IPS-18a (cell line): Measurements from ENCODE around the gene MAPK8IP1.
"Not testable (repeated sequence)": the region's sequence is repeated elsewhere in the genome, so short reads cannot be mapped to it uniquely, and the experiment has no call there.

Experiments used
- H3K27ac ChIP-seq: one replicate; pipeline ENCODE4 v1.5.1; 2013; ENCODE audit warnings: low read length
- H3K27me3 ChIP-seq: one replicate; pipeline ENCODE4 v1.6.1; 2013; ENCODE audit warnings: mild to moderate bottlenecking, low read length; ENCODE audit not compliant: control insufficient read depth, insufficient read depth
- H3K36me3 ChIP-seq: one replicate; pipeline ENCODE4 v1.6.1; 2013; ENCODE audit warnings: low read depth, low read length; ENCODE audit not compliant: control insufficient read depth
- H3K4me1 ChIP-seq: one replicate; pipeline ENCODE4 v1.6.1; 2013; ENCODE audit warnings: low read depth, low read length; ENCODE audit not compliant: control insufficient read depth
- H3K4me3 ChIP-seq: one replicate; pipeline ENCODE4 v1.5.1; 2013; ENCODE audit warnings: low read length
- H3K9ac ChIP-seq: one replicate; pipeline ENCODE4 v1.6.1; 2013; ENCODE audit warnings: mild to moderate bottlenecking, low read length, moderate library complexity
- H3K9me3 ChIP-seq: one replicate; pipeline ENCODE4 v1.6.1; 2013; ENCODE audit warnings: low read depth, low read length; ENCODE audit not compliant: control insufficient read depth

MAPK8IP1 gene

GRCh38 chr11:45885274-45885920, at the start of gene MAPK8IP1:
MAPK8IP1 (plus strand) TSS chr11:45885651; CDS start chr11:45885821, 170 bp downstream.
- peak within 1 kb of the TSS; percentile 25 for H3K9ac ChIP-seq
- H3K36me3 ChIP-seq = no peaks in the 10 kb centered on the region
- no peaks in the 10 kb centered on the region for H3K4me1 ChIP-seq
- peak within 1 kb of the TSS; percentile 66 for H3K4me3 ChIP-seq
- H3K27me3 ChIP-seq = peaks cover 4% of the 10 kb centered on the region
- H3K9me3 ChIP-seq = no peaks in the 10 kb centered on the region
- H3K27ac ChIP-seq = no peak within 1 kb of the TSS

- Histone ChIP-seq H3K4me3 (no peak overlapping the region), H3K27ac (no peak overlapping the region), H3K4me1 (peaks cover 4% of the 10 kb centered on the region), H3K9ac (no peak overlapping the region), H3K9me3 (no peaks in the 10 kb centered on the region), H3K36me3 (no peaks in the 10 kb centered on the region), H3K27me3 (no peaks in the 10 kb centered on the region)
These were observed 46.2 kb upstream of the MAPK8IP1 start for GRCh38 chr11:45839204-45839603.

GRCh38 chr11:45840251-45840650, 45.2 kb upstream of the MAPK8IP1 start:
- not testable (repeated sequence) for H3K27me3 ChIP-seq, H3K4me1 ChIP-seq, H3K36me3 ChIP-seq, H3K9ac ChIP-seq, H3K9me3 ChIP-seq, H3K4me3 ChIP-seq, H3K27ac ChIP-seq

- Histone ChIP-seq H3K27me3 (peaks cover 24% of the 10 kb centered on the region), H3K4me1 (peaks cover 4% of the 10 kb centered on the region), H3K36me3 (no peaks in the 10 kb centered on the region), H3K9me3 (no peaks in the 10 kb centered on the region), H3K4me3 (no peak overlapping the region), H3K27ac (no peak overlapping the region), H3K9ac (no peak overlapping the region)
These were observed 42.1 kb upstream of the MAPK8IP1 start for GRCh38 chr11:45843158-45843924.

- Histone ChIP-seq H3K9ac (no peak overlapping the region), H3K4me1 (peaks cover 4% of the 10 kb centered on the region), H3K4me3 (no peak overlapping the region), H3K27me3 (peaks cover 31% of the 10 kb centered on the region), H3K36me3 (no peaks in the 10 kb centered on the region), H3K9me3 (no peaks in the 10 kb centered on the region), H3K27ac (no peak overlapping the region)
These were observed 40.5 kb upstream of the MAPK8IP1 start for GRCh38 chr11:45844822-45845578.

- Histone ChIP-seq H3K27ac (no peak overlapping the region), H3K4me1 (peaks cover 4% of the 10 kb centered on the region), H3K4me3 (no peak overlapping the region), H3K36me3 (no peaks in the 10 kb centered on the region), H3K9me3 (no peaks in the 10 kb centered on the region), H3K9ac (no peak overlapping the region), H3K27me3 (peaks cover 31% of the 10 kb centered on the region)
These were observed 39.2 kb upstream of the MAPK8IP1 start for GRCh38 chr11:45846174-45846675.

GRCh38 chr11:45846974-45847910, 38.2 kb upstream of the MAPK8IP1 start, which contains the start of gene CRY2:
CRY2 (plus strand) TSS chr11:45847475; CDS start chr11:45847491, 16 bp downstream.
- H3K27me3 ChIP-seq = peaks cover 31% of the 10 kb centered on the region
- H3K9me3 ChIP-seq = no peaks in the 10 kb centered on the region
- peak within 1 kb of the TSS; percentile 66 for H3K9ac ChIP-seq
- H3K4me1 ChIP-seq = peaks cover 5% of the 10 kb centered on the region
- H3K36me3 ChIP-seq = no peaks in the 10 kb centered on the region
- no peak within 1 kb of the TSS for H3K27ac ChIP-seq
- H3K4me3 ChIP-seq = peak within 1 kb of the TSS; percentile 89

- no peak overlapping the region for H3K27ac ChIP-seq
- H3K4me1 ChIP-seq = peaks cover 12% of the 10 kb centered on the region
- H3K9me3 ChIP-seq = no peaks in the 10 kb centered on the region
These were observed 37.5 kb upstream of the MAPK8IP1 start for GRCh38 chr11:45847911-45848316.

GRCh38 chr11:45848654-45849081, 36.8 kb upstream of the MAPK8IP1 start:
- H3K36me3 ChIP-seq = no peaks in the 10 kb centered on the region
- peak overlapping the region; percentile 89 for H3K4me3 ChIP-seq
- H3K27me3 ChIP-seq = peaks cover 31% of the 10 kb centered on the region
- no peak overlapping the region for H3K9ac ChIP-seq
- H3K4me1 ChIP-seq = peaks cover 13% of the 10 kb centered on the region
- no peak overlapping the region for H3K27ac ChIP-seq
- H3K9me3 ChIP-seq = no peaks in the 10 kb centered on the region

More at GRCh38 chr11:45847911-45848316, 37.5 kb upstream of the MAPK8IP1 start:
- Histone ChIP-seq H3K9ac (peak overlapping the region; percentile 66), H3K4me3 (peak overlapping the region; percentile 89), H3K36me3 (no peaks in the 10 kb centered on the region), H3K27me3 (peaks cover 31% of the 10 kb centered on the region)

- H3K4me3 ChIP-seq = no peak overlapping the region
- no peaks in the 10 kb centered on the region for H3K9me3 ChIP-seq
- H3K27me3 ChIP-seq = peaks cover 24% of the 10 kb centered on the region
- H3K36me3 ChIP-seq = no peaks in the 10 kb centered on the region
- no peak overlapping the region for H3K27ac ChIP-seq
- no peak overlapping the region for H3K9ac ChIP-seq
- H3K4me1 ChIP-seq = peaks cover 23% of the 10 kb centered on the region
These were observed 35.0 kb upstream of the MAPK8IP1 start for GRCh38 chr11:45850446-45850845.
